HPDE6-E6E7 (cell line): Measurements from ENCODE around the gene VDAC2.

Source experiments
- DNase-seq: peaks from one replicate; pipeline ENCODE4 v3.0.0; 2011; ENCODE audit warnings: missing footprints; ENCODE audit errors: extremely low spot score

VDAC2 gene

DNA sequence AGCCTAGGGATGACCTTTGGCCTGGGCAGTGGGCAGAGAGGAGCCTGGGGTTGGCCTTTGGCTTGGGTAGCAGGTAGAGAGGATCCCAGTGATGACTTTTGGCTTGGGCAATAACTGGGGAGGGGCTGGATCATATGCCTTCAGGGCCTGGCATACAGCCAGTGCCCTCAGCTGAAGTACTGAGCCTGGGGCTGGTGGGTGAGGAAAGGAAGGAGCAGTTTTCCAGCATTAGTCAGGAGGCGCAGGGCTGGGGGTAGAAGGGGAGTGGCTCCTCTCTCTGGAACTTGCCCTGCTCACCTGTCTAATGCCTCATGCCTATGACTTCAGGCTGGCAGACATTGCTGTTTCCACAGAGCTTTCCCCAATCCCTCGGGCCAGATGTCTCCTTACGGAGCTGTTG is 40.3 kb downstream of the VDAC2 start:
- peak; percentile 98 for DNase-seq

DNA sequence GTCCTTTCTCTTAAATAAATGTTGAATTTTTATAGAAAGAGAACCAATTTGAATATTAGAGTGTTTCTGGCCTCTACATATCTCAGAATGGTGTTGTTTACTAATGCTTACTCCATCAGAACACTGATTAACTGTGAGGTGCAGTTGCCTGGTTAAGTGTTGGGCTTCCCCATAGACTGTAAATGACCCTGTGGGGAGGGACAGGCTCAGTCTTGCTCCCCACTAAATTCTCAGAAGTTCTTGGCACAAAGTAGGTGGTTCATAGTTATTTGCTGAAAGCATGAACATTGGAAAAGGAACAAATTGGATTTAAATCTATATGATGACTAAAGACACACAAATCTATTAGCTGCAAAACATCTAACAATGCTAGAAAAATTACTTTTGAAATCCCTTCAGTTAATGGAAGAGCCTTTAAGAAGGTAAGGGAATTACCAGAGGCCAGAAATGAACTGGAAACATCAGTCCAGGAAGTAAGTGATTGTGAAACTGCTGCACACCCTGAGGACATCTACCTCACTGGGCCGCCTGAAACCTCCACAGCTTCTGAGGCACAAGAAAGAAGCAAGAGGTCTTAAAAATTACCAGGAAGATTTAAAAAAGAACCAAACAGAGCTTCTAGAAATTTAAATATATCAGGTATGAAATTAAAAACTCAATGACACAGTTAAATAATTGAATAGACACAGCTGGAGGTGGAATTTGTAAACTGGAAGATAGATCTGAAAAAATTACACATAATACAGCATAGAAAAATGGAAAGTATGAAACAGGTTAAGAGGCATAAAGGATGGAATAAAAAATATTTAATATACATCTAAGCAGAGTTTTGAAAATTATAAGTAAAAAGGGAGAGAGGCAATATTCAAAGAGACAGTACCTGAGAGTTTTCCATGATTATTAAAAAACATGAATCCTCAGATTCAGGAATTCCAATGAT is 43.0 kb downstream of the VDAC2 start:
- DNase-seq = no peak

DNA sequence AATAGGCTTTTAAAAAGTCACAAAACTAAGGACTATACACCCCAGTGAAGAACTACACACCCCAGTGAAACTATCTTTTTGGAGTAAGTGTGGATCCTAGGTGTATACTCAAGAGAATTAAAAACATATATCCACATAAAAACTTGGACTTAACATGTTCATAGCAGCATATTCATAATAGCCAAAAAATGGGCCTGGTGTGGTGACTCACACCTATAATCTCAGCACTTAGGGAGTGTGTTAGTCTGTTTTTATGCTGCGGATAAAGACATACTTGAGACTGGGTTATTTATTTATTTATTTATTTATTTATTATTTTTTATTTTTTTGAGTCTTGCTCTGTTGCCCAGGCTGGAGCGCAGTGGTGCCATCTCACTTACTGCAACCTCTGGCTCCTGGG is 44.1 kb downstream of the VDAC2 start:
- no peak for DNase-seq

DNA sequence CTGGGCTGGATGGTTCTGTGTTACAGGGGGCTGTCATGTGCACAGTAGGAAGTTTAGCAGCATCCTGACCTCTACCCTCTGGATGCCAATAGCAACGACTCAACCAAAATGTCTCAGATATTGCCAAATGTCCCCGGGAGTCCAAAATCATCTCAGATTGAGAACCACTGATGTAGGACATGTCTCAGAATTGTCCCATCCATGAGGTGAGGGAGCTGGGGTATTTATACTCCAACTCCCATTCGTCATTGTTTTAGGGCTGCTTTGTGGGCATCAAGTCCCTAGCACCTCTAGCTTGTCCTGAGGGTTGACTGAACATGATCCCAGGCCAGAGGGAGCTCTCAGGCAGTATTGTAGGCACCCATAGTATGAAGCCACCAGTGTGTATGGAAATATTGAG is 50.4 kb downstream of the VDAC2 start:
- DNase-seq = no peak

DNA sequence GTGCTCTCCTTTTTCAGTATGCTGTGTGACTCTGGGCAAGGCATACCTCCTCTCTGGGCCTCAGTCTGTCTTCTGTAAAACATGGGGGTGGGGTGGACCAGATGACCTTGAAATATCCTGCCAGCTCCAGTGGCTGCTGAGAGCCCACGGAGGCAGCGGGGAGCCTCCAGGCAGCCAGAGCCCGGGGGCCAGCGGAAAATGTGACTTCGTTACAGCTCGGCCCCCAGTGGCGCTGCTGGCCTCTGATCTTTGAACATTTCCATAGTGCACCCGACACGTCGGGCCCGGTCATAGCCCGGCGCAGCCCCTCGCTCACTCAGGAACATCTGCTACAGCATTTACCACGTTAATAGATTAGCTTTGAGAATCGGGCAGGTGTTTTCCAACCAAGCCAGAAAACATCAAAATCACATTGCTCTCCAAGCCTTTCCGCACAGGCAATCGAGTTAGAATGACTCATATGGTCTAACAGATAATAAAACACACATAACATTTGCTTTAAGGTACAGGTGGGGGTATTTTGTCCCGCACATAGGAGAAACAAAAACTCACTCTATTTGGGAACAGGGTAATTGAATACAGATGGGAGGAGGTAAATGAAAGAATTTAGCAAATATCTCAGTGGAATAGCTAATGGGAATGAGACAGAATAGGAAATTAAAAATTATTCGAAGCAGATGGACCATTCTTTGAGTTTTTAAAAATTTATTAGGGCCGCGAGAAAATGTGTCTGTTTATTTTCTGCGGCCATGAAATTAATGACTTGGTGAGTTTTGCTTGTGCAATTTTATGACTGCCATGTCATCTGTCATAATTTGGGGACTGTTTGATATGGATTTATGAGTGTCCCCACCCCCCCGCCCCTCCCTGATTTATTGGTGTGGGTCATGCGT is 51.5 kb downstream of the VDAC2 start:
- DNase-seq = no peak

DNA sequence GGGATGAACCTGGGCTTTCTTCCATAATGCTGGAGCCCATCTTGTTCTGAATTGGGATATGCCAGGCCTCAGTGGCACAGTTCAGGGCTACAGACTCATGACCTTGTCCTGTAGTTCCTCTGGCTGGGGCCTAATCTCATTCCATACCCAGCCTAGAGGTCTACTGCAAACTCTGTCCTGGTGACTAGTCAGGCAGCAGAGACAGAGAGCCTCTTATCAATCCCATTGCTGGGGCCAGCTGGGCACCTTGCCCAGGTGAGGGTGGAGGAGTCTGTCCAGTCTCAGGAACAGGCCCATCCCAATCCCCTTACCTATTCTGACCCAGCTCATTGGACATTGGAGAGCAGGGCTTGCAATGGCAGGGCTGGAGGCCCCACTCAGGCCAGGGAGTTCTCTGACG is 53.2 kb downstream of the VDAC2 start:
- DNase-seq = no peak

DNA sequence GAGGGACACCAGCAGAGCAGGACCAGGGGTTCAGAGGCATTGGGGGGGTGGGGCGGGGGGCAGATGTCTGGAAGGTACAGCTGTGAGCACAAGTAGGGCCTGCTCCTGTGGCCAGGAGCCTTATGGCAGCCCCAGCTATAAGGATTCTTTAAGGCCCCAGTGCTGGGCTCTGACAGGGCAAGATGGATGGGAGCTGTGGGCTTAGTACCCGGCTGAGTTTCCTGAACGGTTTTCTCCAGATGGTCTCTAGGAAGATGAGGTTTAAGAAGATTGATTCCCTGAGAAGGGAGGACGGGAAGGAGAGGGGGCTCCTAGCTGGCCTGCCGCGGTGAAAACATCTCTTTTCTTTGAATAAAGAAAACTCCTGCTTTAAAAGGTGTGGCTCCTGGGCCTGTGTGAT is 55.3 kb downstream of the VDAC2 start:
- no peak for DNase-seq

DNA sequence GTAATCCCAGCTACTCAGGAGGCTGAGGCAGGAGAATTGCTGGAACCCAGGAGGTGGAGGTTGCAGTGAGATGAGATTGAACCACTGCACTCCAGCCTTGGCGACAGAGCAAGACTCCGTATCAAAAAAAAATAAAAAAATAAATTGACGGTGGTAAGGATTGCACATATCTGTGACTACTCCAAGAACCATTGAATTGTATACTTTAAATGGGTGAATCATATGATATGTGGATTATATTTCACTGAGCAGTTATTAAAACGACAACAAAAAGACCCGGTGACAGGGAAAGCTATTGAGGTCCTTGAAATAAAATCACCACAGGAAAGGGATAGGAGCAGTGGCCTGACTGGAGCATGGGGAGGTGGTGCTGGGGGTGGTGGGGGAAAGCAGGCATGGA is 56.3 kb downstream of the VDAC2 start:
- no peak for DNase-seq

DNA sequence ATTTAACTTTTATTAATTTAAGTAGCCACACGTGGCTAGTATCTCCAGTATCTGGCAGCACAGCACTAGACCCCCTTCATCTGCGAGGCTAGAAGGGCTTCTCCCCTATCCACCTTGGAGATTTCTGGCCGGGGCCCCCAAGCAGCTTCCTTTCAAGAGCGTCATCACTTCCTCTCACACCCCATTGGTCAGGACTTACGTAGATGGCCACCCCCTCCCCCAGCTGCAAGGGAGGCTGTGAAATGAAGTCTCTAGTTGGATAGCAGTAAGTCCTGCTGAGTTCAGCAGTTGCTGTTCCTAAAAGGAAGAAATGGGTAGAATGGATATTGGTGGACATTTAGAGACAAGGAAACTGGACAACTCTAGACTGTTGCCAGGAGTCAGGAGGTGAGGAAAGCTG is 59.0 kb downstream of the VDAC2 start:
- DNase-seq = no peak

DNA sequence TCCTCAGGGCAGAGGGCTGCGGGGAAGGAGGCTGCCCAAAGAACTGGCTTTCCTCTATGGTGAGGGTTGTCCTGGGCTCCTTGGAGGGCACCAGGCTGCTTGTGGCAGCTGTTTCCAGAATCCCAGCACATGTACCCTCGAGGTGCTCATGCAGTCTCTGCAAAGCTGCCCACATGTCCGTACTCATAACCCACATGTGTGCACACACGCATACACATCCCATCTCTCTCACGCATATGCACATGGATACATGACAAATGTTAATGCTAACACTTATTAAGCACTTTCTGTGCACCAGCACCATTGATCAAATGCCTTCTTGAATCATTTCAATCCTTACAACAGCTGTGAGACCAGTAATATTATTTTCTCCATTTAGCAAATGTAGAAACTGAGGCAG is 61.5 kb downstream of the VDAC2 start:
- DNase-seq = no peak

DNA sequence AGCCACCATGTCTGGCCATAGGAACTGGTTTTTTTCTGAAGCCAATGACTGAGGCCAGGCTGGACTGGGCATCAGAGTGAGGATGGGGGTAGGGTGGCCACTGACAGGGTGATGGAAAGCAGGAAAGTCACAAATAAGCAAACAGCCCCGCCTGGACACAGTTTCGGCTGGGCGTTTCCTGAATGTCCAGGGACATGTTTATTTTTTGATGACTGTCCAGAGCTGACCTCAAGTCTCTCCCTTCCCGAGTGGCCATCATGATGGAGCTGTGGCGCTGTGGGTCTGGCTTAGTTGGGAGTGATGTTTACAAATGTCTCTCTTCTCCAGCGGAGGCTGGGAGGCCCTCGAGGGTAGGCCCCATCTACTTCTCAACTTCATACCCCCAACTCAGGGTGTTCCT is 62.3 kb downstream of the VDAC2 start:
- DNase-seq = no peak

DNA sequence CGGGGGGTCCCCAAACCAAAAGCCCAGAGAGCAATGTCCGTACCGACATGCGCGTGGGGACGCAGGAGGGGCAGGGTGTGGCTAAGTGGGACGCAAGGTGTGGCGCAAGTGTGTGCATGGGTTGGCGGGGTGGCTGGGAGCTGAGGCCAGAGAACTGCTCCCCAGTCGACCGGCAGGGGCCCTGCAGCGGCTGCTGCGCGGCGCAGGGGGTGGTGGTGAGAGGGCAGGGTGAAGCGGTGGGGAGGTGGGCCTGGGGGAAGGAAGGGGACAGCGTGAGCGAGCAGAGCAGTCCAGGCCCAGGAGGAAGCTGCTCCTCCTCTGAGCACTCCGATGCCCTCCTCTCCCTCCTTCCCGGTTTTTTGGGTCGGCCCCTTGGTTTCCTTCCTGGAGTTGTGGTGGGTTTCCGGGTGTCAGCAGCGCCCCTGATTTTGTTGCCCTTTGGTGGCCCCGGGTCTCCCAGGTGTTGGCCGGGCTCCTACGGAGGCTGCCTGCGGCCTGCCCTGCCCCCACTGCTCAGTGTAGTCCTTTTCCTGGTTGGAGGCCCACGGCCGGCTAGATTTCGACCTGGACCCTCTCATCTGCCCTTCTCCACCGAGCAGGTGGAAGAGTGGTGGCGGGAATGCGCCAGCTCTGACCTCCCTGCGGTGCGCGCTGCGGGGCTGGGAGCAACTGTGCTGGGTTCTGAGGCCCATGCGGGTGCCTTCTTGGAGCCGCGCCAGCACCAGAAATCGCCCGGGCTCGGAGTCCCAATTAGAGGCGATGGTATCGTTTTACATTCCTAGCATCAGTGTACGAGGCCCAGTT is 65.7 kb downstream of the VDAC2 start:
- no peak for DNase-seq

DNA sequence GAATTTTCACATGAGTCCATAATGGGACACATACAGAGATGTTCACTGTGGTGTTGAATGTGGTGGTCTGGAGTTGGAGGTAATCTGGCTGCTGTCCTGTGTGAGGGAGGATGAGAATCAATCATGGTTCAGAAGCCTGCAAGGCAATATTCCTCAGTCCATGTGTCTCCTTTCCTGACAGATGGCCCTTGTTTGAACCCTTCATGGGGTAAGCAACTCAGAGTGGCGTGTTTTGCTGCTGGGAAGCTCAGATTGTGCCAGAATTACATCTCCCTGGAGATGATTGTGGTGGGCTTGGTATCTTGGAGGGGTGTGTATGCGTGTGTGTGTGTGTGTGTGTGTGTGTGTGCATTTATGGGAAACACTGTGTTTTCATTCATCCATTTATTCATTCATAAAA is 69.6 kb downstream of the VDAC2 start:
- DNase-seq = no peak
